Kidney capillary endothelial cell (primary cell): Measurements from ENCODE around the gene RAD52.
"Not testable (repeated sequence)": the region's sequence is repeated elsewhere in the genome, so short reads cannot be mapped to it uniquely, and the experiment has no call there.

Experiments used
- DNase-seq: peaks from one replicate; pipeline ENCODE4 v3.0.0-alpha.2; 2018; ENCODE audit warnings: low spot score

The RAD52 gene

GRCh38 chr12:966724-967123, 17.2 kb upstream of the RAD52 start:
- no peak for DNase-seq

GRCh38 chr12:958588-959123, 9.2 kb upstream of the RAD52 start:
- DNase-seq, result peak; percentile 71

GRCh38 chr12:955939-956338, 6.4 kb upstream of the RAD52 start:
- DNase-seq, result no peak

- no peak for DNase-seq
Observed at GRCh38 chr12:954741-955140, 5.2 kb upstream of the RAD52 start.

- no peak for DNase-seq
Observed at GRCh38 chr12:953776-954175, 4.3 kb upstream of the RAD52 start.

- no peak for DNase-seq
Observed at GRCh38 chr12:951176-951575, 1.7 kb upstream of the RAD52 start.

- DNase-seq, result no peak
Observed at GRCh38 chr12:948238-948637, 1.3 kb downstream of the RAD52 start.

GRCh38 chr12:946631-947030, 2.9 kb downstream of the RAD52 start:
- no peak for DNase-seq

- DNase-seq, result no peak
Observed at GRCh38 chr12:946212-946611, 3.3 kb downstream of the RAD52 start.

GRCh38 chr12:944211-944610, 5.3 kb downstream of the RAD52 start:
- DNase-seq, result no peak

- no peak for DNase-seq
Observed at GRCh38 chr12:943051-943450, 6.4 kb downstream of the RAD52 start.

GRCh38 chr12:938810-939209, 10.7 kb downstream of the RAD52 start:
- DNase-seq, result no peak

- no peak for DNase-seq
Observed at GRCh38 chr12:936377-937345, 12.8 kb downstream of the RAD52 start.

GRCh38 chr12:935891-936290, 13.6 kb downstream of the RAD52 start:
- DNase-seq, result not testable (repeated sequence)

- DNase-seq, result no peak
Observed at GRCh38 chr12:931591-931990, 17.9 kb downstream of the RAD52 start.

- DNase-seq, result no peak
Observed at GRCh38 chr12:931060-931459, 18.4 kb downstream of the RAD52 start.

GRCh38 chr12:926641-927040, 22.9 kb downstream of the RAD52 start:
- no peak for DNase-seq

- no peak for DNase-seq
Observed at GRCh38 chr12:922285-922684, 27.2 kb downstream of the RAD52 start.

GRCh38 chr12:920676-921075, 28.8 kb downstream of the RAD52 start:
- DNase-seq, result no peak

GRCh38 chr12:916712-917445, 32.6 kb downstream of the RAD52 start:
- DNase-seq, result no peak

GRCh38 chr12:916240-916639, 33.3 kb downstream of the RAD52 start:
- no peak for DNase-seq

GRCh38 chr12:915090-915489, 34.4 kb downstream of the RAD52 start:
- DNase-seq, result no peak
